Right kidney (tissue), 1 donor: ENCODE measurements around the gene LTB4R.
"Not testable (repeated sequence)": the region's sequence is repeated elsewhere in the genome, so short reads cannot be mapped to it uniquely, and the experiment has no call there.

Experiments
- DNase-seq: peaks from one replicate; pipeline ENCODE4 v3.0.0-alpha.2; 2016

LTB4R gene

DNA sequence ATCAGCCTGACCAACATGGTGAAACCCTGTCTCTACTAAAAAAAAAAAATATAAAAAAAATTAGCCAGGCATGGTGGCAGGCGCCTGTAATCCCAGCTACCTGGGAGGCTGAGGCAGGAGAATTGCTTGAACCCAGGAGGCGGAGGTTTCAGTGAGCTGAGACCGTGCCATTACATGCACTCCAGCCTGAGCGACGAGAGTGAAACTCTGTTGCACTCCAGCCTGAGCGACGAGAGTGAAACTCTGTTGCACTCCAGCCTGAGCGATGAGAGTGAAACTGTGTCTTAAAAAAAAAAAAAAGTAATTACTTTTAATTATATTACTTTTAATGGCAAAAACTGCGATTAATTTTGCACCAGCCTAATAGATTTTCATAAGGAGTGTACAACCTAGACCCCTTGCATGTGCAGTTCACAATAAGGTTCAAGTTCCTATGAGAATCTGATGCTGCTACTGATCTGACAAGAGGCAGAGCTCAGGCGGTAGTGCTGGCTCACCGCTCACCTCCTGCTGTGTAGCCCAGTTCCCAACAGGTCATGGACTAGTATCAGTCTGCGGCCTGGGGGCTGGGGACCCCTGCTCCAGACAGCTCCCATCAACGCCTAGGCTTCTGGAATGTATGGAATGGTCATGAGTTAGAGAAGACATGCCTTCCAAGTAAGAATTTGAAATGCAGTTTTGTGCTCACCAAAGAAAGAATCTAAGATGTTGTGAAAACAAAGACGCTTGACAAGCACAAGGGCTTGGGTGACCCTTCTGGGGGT lies 10.1 kb downstream of the LTB4R start:
- DNase-seq: no peak

DNA sequence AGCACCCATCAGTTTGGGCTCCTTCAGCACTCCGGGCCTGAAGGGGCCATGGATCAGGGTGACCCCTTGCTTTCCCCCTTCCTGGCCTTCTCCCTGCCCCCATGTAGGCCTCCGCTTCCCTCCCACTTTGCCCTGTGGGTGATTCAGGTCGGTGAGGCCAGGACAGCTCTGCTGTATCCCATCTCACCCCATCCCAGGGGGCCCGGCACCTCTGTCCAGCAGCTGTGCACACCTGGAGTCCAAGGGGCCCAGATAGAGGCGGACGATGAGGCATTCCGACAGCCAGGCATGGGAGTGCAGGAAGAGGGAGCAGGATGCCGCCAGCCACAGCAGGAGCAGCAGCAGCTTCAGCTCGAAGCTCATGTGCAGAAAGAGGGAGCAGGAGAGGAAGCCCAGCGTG lies 11.4 kb downstream of the LTB4R start:
- no peak for DNase-seq

DNA sequence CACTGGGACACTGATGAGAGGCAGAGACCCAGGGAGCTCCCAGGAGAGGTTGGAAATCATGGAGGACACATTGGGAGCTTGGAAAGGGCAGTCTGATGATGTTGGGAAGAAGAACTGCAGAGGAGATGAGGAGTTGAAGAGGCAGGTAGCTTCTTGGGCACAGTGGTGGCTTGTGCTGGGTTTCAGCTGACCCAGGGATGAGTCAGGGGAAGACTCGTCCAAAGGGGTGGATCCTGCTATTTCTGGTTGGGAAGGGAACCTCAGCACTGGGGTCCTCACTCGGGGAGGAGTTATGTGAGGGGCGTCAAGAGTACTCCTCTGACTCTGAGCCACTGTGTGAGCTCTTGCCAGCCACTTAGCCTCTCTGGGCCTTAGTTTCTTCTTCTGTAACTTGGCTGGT lies 12.0 kb downstream of the LTB4R start:
- DNase-seq: no peak

DNA sequence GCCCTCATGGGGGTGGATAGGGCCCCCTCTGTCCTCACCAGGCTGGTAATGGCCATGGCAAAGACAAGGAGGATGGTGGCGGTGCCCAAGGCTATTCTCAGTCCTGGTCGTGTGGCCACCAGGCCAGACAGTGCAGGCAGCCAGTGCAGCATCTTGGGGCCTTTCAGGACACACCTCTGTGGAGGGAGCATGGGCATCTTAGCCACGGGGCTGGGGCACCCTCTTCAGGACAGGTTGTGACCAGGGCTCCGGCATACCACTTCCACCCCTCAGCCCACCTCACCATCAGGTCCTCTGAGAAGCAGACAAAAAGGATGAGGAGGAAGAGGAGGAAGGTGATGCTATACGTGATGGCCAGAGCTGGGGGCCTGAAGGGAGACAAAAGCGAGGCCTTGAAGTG lies 12.7 kb downstream of the LTB4R start:
- DNase-seq: no peak

DNA sequence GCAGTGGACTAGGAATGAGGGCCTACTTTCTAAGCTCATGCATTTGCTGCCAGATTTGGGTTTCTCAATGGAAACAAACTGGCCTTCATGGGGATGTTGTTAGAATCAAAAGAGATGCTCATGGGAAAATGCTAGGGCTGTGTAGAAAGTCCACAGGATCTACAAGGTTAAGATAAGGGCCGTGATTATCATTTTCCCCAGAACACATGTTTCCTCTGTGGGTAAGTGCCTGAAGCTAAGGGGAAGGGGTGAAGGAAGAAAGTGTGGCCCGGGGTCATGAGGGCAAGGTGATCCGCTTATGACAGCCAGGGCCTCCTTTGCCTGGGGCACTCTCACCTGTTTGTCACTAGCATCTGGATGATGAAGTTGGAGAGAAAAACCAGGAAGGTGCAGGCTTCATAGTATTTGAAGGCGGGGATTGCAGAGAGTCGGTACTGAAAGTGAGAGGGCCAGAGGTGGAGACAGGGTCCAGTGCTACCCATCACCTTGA lies 13.8 kb downstream of the LTB4R start:
- DNase-seq: no peak

- no peak for DNase-seq
Observed at GRCh38 chr14:24325963-24326362, 14.7 kb downstream of the LTB4R start.

DNA sequence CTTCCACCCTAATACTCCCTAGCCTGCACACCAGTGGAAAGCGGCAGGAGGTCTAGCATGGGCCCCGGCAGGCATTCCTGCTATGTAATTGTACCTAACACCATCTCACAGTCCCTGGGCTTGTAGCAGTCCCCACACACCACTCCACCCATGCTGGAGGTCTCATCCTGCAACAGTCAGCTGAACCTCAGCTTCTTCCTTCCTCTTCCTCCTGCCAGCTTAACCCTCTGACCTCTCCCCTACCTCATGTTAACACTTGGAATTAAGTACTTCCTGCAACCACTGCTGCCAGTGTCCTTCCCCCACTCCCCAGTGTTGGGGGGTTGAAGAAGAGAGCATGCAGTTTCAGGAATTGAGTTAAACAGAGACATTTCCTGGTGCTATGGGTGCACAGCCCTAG lies 16.0 kb downstream of the LTB4R start:
- DNase-seq: no peak

GRCh38 chr14:24327914-24328313 lies 16.6 kb downstream of the LTB4R start:
- not testable (repeated sequence) for DNase-seq

- DNase-seq: no peak
Observed at GRCh38 chr14:24329073-24329663, 17.9 kb downstream of the LTB4R start.

GRCh38 chr14:24329736-24330135 lies 18.4 kb downstream of the LTB4R start:
- no peak for DNase-seq

- DNase-seq: no peak
Observed at GRCh38 chr14:24330973-24331674, 19.8 kb downstream of the LTB4R start.

GRCh38 chr14:24331731-24332267 lies 20.5 kb downstream of the LTB4R start:
- DNase-seq: peak; percentile 60

- peak; percentile 77 for DNase-seq
Observed at GRCh38 chr14:24332268-24332993, 21.1 kb downstream of the LTB4R start.

DNA sequence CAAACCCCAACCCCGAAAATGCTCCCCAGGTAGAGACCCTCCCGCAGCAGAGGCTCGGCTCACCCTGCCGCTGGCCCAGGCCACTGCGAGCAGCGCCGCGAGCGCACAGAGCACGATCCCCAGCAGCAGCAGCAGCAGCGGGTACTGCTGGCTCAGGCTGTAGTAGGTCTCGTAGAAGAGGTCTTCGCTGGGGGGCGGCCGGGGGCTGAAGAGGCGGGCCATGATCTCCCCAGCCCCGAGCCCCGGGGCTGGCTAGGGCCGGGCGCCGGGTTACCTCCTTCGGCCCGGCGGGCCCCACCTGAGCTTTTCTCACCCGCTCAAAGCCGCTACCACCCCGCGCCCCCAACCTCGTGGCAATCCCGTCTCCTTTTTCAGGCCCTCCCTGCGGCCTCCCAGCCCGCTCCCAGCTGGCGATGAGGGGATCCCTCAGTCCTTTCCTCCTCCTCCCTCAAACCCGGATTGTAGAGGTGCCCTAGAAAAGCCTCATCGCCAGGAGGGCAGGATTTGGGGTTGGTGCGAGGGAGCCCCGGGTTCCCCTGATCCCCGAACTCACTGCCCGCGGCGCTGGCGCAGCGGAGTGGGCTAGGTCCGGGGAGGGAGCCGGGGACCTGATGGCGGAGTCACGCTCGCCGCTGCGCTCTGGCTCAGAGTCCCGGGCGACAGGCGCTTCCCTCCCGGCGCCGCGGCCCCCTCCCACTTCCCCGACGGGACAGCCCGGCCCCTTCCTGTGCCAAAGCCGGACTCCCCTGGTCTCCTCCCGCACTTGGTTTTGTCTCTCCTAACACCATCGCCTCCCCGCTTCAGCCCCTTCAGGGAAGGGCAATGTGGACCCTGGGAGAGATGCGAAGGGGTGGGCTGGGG lies 23.4 kb downstream of the LTB4R start, which contains the start of gene ADCY4:
Gene ADCY4 (minus strand): TSS at position 641 of the 861 bp plus-strand sequence. CDS start 419 bp downstream, at position 222.
- DNase-seq: peak; percentile 80

- DNase-seq: no peak
Observed at GRCh38 chr14:24335461-24336171, 24.3 kb downstream of the LTB4R start.

GRCh38 chr14:24337144-24337823 lies 26.0 kb downstream of the LTB4R start:
- DNase-seq: no peak

GRCh38 chr14:24337824-24338175 lies 26.5 kb downstream of the LTB4R start:
- DNase-seq: no peak

DNA sequence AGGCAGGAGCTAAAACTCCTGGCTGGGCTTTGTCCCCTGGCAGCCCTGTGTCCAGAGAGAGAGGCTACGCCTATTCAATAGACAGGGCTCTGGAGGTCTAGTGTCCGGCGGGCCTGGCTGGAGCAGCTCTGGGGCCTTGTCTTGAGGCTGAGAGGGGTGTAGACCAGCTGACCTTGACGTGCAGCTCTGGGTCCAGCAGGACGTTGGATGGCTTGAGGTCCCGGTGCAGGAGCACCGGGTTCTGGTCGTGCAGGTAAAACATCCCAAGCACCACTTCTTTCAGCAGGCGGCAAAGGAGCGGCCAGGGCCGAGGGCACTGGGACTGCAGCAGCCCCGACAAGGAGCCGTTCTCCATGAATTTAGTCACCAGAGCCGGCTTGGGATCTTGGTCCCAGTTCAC lies 27.5 kb downstream of the LTB4R start:
- no peak for DNase-seq

DNA sequence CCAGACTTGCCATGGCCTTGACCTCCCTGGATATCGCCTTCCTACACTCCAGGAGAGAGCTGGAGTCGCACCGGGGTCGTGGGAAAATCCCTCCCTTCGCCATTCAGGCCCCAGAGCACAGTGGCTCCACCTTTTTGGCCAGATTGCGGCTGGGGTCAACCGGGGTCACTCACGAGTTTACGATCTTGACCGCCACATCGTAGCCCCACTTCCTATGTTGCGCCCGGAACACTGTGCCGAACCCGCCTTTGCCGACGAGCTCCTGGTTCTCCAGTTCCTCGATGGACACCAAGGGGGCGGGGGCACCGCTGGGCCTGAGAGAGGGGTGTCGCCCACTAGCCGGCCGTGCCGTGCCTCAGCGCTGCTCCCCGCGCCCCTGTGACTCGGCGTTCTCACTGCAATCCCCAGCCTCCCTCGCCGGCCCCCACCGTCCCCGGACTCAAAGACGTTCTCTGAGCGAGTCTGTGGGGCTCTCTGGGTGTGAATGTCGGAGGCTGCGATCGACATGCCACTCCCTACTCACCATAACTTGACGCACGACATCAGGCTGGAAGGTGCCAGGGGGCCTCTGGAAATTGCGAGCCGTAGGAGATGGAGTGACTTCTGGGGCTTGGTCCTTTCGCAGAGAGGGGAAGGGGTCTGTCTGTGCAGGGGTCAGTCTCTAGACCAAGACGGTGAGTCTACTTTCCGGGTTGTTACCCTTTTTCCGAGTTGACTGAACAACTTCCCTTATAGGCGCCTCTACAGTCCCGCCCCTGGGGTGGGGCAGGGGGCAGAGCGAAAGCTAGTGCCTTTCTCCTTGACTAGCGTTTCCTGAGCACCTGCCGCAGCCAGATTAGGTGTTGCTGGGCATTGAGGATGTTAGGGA lies 28.2 kb downstream of the LTB4R start, which contains the start of gene RIPK3:
Gene RIPK3 (minus strand): TSS at position 708 of the 868 bp plus-strand sequence. CDS start 165 bp downstream, at position 543.
- DNase-seq: peak; percentile 60
